Adipocyte (in vitro differentiated cells): ENCODE results near the gene MATN3.

Experiments used
- DNase-seq: peaks from one replicate; pipeline ENCODE4 v3.0.0-alpha.2; 2015; ENCODE audit warnings: low read depth
- H3K27me3 ChIP-seq: replicated peaks from 2 replicates; pipeline ENCODE4 v1.7.0; 2013; ENCODE audit warnings: mild to moderate bottlenecking, low read length, moderate library complexity; ENCODE audit not compliant: control insufficient read depth, insufficient read depth
- H3K36me3 ChIP-seq: 2 replicates; pipeline ENCODE4 v1.7.0; 2013; ENCODE audit warnings: low read length, mild to moderate bottlenecking, moderate library complexity; ENCODE audit not compliant: control insufficient read depth, insufficient read depth, severe bottlenecking
- H3K4me1 ChIP-seq: 2 replicates; pipeline ENCODE4 v1.7.0; 2013; ENCODE audit warnings: mild to moderate bottlenecking, low read length, moderate library complexity; ENCODE audit not compliant: control insufficient read depth, insufficient read depth
- H3K4me3 ChIP-seq: 2 replicates; pipeline ENCODE4 v1.7.0; 2013; ENCODE audit warnings: mild to moderate bottlenecking, low read length, moderate library complexity
- H3K9ac ChIP-seq: 2 replicates; pipeline ENCODE4 v1.7.0; 2013; ENCODE audit warnings: mild to moderate bottlenecking, low read length, moderate library complexity
- H3K9me3 ChIP-seq: 2 replicates; pipeline ENCODE4 v1.7.0; 2013; ENCODE audit warnings: mild to moderate bottlenecking, low read length, moderate library complexity; ENCODE audit not compliant: control insufficient read depth

The MATN3 gene, protein sequence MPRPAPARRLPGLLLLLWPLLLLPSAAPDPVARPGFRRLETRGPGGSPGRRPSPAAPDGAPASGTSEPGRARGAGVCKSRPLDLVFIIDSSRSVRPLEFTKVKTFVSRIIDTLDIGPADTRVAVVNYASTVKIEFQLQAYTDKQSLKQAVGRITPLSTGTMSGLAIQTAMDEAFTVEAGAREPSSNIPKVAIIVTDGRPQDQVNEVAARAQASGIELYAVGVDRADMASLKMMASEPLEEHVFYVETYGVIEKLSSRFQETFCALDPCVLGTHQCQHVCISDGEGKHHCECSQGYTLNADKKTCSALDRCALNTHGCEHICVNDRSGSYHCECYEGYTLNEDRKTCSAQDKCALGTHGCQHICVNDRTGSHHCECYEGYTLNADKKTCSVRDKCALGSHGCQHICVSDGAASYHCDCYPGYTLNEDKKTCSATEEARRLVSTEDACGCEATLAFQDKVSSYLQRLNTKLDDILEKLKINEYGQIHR

DNA sequence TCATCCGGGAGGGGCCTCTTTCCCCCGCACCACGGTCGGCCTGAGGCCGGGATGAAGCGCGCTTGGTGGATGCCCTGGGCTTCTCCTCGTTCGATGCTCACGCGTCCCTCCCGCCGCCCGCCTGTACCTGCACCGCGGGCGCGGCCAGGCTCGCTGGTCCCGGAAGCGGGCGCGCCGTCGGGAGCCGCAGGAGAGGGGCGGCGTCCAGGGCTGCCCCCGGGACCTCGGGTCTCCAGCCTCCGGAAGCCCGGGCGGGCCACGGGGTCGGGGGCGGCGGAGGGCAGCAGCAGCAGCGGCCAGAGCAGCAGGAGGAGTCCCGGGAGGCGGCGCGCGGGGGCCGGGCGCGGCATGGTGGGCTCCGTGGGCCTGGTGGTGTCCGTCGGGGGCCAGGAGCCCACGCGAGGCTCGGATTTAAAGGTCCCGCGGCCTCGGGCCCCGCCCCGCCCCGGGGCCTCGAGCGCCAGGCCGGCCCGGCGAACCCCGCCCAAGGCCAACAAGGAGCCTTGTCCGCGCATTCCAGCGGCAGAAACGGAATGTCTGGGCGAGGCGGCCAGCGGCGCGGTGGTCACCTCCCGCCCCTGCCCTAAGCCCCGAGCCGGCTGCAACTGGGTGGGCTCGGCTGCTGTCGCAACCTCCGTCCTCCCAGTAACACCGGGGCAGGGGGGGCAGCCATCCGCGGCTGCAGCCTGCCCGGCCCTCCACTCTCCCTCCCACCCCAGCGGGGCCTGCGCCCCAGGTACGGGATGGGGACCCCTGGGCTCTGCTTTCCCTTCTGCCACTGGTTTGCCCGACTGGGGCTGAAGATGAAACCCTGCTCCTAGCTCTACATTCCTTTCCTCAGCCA lies at the start of gene MATN3:
Gene MATN3 (minus strand): TSS at position 387 of the 844 bp plus-strand sequence. CDS start 37 bp downstream, at position 350.
- Histone ChIP-seq H3K36me3 (no peaks in the 10 kb centered on the region), H3K4me1 (peaks cover 8% of the 10 kb centered on the region), H3K27me3 (peaks cover 6% of the 10 kb centered on the region), H3K4me3 (peak within 1 kb of the TSS; percentile 78), H3K9me3 (peaks cover 3% of the 10 kb centered on the region), H3K9ac (peak within 1 kb of the TSS; percentile 84)
- peak; percentile 75 for DNase-seq

DNA sequence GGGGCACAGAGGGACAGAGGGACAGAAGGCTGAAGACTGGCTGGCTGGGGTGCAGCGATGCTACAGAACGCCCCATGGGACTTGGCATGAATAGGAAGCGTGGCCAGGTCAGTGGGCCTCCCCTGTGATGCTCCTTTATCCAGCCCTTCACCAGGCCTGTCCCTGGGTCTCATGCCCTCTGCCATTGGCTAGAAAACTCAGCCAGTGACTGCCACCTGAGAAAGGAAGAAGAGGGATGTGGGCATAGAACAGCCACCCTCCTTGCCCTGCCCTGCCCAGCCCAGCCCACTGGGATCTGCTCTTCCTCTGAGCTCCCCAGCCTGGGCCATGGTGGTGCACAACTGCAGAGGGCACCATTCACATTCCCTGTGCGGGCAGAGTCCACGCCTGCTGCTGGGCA lies 49.5 kb upstream of the MATN3 start:
- H3K4me1 ChIP-seq, result peaks cover 33% of the 10 kb centered on the region

DNA sequence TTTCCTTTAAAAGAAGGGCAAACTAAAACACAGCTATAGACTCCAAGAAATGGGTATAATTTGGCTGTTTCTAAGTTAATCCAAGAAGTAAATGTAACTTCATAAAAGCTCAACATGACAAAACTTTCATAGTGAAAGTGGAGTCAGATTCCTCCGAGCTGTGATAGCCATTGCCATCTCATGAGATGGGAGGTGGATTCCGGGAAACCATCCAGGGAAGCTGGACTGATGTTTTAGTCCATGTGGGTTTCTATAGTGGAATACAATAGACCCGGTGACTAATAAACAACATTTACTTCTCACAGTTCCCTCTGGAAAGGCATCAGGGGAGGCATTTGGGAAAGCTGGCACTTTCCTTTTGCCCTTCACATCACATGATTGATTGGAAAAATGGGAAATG lies 49.0 kb upstream of the MATN3 start:
- no peaks in the 10 kb centered on the region for H3K9me3 ChIP-seq
- peak overlapping the region; percentile 28 for H3K9ac ChIP-seq
- DNase-seq, result no peak
- no peaks in the 10 kb centered on the region for H3K27me3 ChIP-seq
- no peaks in the 10 kb centered on the region for H3K36me3 ChIP-seq
- peak overlapping the region; percentile 49 for H3K4me3 ChIP-seq
- peaks cover 29% of the 10 kb centered on the region for H3K4me1 ChIP-seq

More for the DNA sequence above, 49.5 kb upstream of the MATN3 start:
- no peaks in the 10 kb centered on the region for H3K9me3 ChIP-seq
- peak overlapping the region; percentile 52 for H3K9ac ChIP-seq
- no peak for DNase-seq
- H3K4me3 ChIP-seq, result peak overlapping the region; percentile 49
- no peaks in the 10 kb centered on the region for H3K36me3 ChIP-seq
- H3K27me3 ChIP-seq, result no peaks in the 10 kb centered on the region

DNA sequence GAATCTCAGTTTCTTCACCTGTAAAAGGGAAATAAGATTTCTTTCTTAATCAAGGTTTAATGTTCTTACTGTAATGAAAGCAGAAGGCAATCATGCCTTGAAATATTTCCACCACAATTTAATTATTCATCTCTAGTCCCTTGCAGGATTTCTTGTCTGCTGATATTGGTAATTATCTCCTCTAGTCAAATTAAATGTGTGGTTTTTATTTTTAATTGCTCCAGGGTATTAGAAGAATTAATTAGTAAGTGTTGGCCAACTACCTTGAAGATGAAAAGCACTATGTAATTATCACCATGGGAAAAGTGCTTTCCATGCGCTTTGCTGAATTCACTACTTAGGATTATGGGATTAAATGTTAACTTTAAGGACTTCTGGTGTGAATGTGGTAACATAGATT lies 47.6 kb upstream of the MATN3 start:
- H3K36me3 ChIP-seq, result no peaks in the 10 kb centered on the region
- H3K4me1 ChIP-seq, result peaks cover 20% of the 10 kb centered on the region
- H3K9ac ChIP-seq, result no peak overlapping the region
- H3K9me3 ChIP-seq, result no peaks in the 10 kb centered on the region
- H3K27me3 ChIP-seq, result no peaks in the 10 kb centered on the region
- no peak overlapping the region for H3K4me3 ChIP-seq
- DNase-seq, result no peak

DNA sequence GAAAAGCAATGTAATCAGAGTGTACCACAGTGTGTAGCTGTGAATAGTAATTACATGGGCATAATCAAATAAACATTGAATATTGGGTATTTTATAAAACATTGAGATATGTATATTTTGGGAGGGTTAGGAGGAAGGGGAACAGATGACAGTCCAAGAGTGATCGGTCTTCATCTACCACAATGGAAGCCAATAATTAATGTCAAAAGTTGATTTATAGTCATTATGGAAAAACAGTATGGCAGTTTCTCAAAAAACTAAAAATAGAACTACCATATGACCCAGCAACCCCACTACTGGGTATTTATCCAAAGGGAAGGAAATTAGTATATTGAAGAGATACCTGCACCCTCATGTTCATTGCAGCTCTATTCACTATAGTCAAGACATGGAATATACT lies 44.8 kb upstream of the MATN3 start:
- peaks cover 14% of the 10 kb centered on the region for H3K4me1 ChIP-seq
- H3K36me3 ChIP-seq, result no peaks in the 10 kb centered on the region
- H3K9ac ChIP-seq, result no peak overlapping the region
- no peaks in the 10 kb centered on the region for H3K9me3 ChIP-seq
- no peak overlapping the region for H3K4me3 ChIP-seq
- no peak for DNase-seq
- no peaks in the 10 kb centered on the region for H3K27me3 ChIP-seq

DNA sequence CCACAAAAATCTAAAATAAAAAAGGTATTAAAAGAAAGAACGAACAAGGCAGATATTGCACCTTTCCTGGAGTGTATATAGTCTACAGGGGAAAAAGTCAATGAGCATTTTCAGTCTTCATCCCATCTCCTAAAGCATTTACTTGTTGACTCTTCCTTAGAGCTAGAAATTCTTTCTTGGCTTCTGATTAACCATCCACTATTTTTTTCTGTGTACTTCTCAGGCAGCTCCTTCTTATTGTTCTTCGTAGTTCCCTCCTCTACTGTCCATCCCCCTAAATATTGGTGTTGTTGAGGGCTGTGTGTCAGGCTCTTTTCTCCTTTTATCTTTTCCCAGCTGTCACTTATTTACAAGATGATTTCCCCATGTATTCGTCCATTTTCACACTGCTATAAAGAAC lies 42.5 kb upstream of the MATN3 start:
- no peak for DNase-seq
- H3K4me3 ChIP-seq, result no peak overlapping the region
- no peak overlapping the region for H3K9ac ChIP-seq
- H3K4me1 ChIP-seq, result peaks cover 5% of the 10 kb centered on the region
- H3K9me3 ChIP-seq, result no peaks in the 10 kb centered on the region
- H3K36me3 ChIP-seq, result no peaks in the 10 kb centered on the region
- H3K27me3 ChIP-seq, result no peaks in the 10 kb centered on the region

DNA sequence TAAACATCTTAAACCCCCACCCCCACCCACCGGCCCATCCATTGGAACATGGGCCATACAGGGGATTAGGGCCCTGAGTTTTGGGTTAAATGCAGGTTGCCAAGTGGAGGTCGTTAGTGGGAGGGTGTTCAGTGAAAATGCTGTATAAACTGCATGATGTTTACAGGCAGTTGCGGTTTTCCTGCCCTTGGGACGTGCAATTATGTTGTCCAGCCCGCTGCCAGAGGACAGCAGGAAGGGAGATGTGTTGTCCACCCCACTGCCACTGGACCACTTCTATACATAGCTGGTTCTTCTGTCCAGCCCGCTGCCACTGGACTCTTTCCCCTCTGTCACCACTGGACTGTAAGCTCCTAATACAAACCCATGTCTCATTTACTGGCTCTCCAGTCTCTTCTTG lies 41.7 kb upstream of the MATN3 start:
- no peak for DNase-seq
- H3K9me3 ChIP-seq, result no peaks in the 10 kb centered on the region
- no peaks in the 10 kb centered on the region for H3K36me3 ChIP-seq
- H3K4me1 ChIP-seq, result peaks cover 7% of the 10 kb centered on the region
- no peak overlapping the region for H3K4me3 ChIP-seq
- H3K9ac ChIP-seq, result no peak overlapping the region
- no peaks in the 10 kb centered on the region for H3K27me3 ChIP-seq

DNA sequence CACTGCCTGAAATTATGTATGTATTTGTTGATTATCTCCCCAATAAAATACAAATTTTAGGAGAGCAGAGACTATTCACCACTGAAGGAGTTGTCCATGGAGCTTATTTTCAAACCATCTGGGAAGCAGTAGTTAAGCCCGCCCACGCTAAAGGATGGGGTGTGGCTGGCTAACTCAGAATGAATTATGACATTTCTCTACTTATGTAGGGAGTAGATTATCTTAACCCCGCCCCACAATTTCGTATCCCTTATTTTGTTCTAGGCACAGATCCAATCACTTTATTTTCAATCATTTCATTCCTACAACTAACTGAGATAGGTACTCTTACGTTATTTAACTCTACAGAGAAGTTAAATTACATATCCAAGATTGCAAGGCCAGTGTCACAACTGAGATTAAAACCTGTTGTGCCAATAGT lies 40.4 kb upstream of the MATN3 start:
- no peaks in the 10 kb centered on the region for H3K36me3 ChIP-seq
- peak; percentile 93 for DNase-seq
- peak overlapping the region; percentile 100 for H3K4me3 ChIP-seq
- peaks cover 20% of the 10 kb centered on the region for H3K4me1 ChIP-seq
- peak overlapping the region; percentile 99 for H3K9ac ChIP-seq
- no peaks in the 10 kb centered on the region for H3K9me3 ChIP-seq
- H3K27me3 ChIP-seq, result no peaks in the 10 kb centered on the region

DNA sequence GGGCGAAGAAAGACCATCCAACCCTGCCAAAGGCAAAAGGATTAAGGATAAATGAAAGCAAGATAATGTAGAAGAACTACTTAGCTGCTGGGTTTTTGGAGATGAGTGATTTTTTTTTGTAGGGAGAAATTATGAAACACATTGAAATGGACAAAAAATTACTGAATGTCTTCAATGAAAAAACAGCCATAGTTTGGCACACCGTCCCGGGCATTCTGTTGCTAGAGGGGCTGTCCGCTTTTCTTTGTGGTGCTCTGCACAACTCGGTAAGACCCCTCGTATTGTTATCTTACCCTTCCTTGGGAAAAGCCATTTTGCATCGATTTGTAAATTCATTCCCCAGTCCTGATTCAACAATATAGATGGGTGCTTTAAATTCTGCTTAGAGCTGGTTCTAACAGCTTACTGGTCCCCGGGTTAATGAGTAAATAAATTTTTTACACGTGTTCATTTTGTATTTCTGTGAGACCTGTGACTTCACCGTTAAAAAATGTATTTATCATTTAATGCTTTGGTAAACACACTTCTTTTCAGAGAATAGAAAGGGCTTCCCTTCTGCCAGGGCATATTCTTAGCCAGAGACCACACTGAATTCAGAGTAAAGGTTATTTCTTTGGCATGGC lies 39.9 kb upstream of the MATN3 start:
- peak; percentile 59 for DNase-seq
- Histone ChIP-seq H3K27me3 (no peaks in the 10 kb centered on the region), H3K4me1 (peaks cover 23% of the 10 kb centered on the region), H3K36me3 (no peaks in the 10 kb centered on the region), H3K9ac (peak overlapping the region; percentile 99), H3K9me3 (no peaks in the 10 kb centered on the region), H3K4me3 (peak overlapping the region; percentile 100)

DNA sequence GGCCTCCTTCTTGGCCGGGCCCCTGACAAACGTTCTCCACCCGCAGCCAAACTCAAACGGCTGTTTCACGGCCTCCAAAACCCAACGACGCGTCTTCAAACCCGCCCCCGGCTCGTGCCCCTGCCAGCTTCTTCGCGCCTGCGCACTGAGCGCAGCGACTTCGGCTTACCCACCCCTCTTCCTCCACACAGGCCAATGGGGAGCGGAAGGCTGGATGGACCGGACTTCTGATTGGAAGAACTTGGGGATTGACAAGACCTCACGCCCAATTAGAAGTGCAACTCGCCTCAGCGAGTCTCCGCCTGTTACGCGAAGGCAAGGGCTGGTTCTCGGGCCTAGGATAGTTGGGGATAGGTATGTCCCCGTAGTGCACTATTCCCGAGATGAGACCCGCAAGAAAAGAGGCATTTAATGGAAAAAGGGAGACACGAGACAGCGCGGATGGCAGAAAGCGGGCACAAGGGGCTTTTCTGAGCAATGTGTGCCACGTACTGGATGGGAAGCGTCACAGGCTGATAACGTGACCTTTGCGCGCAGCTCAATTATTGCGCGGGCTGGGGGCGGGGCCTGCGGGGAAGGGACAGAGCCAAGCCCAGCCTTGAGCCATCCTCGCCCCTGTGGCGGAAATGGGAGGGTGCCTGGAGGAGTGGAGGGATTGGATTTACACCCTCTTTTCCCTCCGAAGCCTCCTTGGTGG lies 39.2 kb upstream of the MATN3 start, which contains the start of gene LAPTM4A:
Gene LAPTM4A (minus strand): TSS at position 97 of the 697 bp plus-strand sequence. CDS start 108 bp downstream, outside the sequence.
- H3K9me3 ChIP-seq, result no peaks in the 10 kb centered on the region

More for the DNA sequence above, 39.2 kb upstream of the MATN3 start, which contains the start of gene LAPTM4A:
- Histone ChIP-seq H3K27me3 (no peaks in the 10 kb centered on the region), H3K4me1 (peaks cover 27% of the 10 kb centered on the region), H3K36me3 (no peaks in the 10 kb centered on the region), H3K4me3 (peak within 1 kb of the TSS; percentile 100), H3K9ac (peak within 1 kb of the TSS; percentile 99)
- peak; percentile 100 for DNase-seq
